Thoracic aorta (tissue), 2 donors: ENCODE results near the gene TCF20. TPM values are rescaled to one million over a fixed set of nuclear protein-coding genes. Genes with fewer than 3 reads are reported as not detected.

Source experiments
- ATAC-seq: fragments of 150-250 bp; one replicate; pipeline ENCODE4 v1.8.0; 2017; ENCODE audit warnings: low read depth; ENCODE audit not compliant: insufficient number of reproducible peaks, low FRiP score
- DNase-seq: peaks from one replicate; pipeline ENCODE4 v3.0.0-alpha.2; 2020; ENCODE audit warnings: low spot score
- H3K27ac ChIP-seq, 2 donors: fragments of 200-600 bp; sonication (generic); 1 replicate in 1 of 2; 2 replicates in 1 of 2; pipeline ENCODE4 v1.5.1; 2016; ENCODE audit warnings: mild to moderate bottlenecking in 2 of 2, moderate library complexity in 2 of 2
- H3K27me3 ChIP-seq: fragments of 200-600 bp; sonication (generic); replicated peaks from 2 replicates; pipeline ENCODE4 v1.6.0; 2016; ENCODE audit warnings: mild to moderate bottlenecking; ENCODE audit not compliant: insufficient read depth
- H3K36me3 ChIP-seq: fragments of 200-600 bp; sonication (generic); one replicate; pipeline ENCODE4 v1.5.1; 2016
- H3K4me1 ChIP-seq, 2 donors: fragments of 200-600 bp; sonication (generic); 1 replicate in 1 of 2; 2 replicates in 1 of 2; pipeline versions ENCODE4 v1.5.1 to v1.6.0; 2016; ENCODE audit warnings: low read depth in 2 of 2, mild to moderate bottlenecking in 1 of 2; ENCODE audit not compliant: control insufficient read depth in 1 of 2
- H3K4me3 ChIP-seq: fragments of 200-600 bp; sonication (generic); 2 replicates; pipeline ENCODE4 v1.5.1; 2016; ENCODE audit warnings: mild to moderate bottlenecking
- H3K9me3 ChIP-seq: fragments of 200-600 bp; sonication (generic); 2 replicates; pipeline ENCODE4 v1.5.1; 2016
- total RNA-seq, 2 donors: library from RNA; depleted of rRNA; stranded (reverse); fragments of >200 nt; gene quantifications; one replicate each; pipeline versions ENCODE4 v1.1.0 to v1.2.3, GENCODE V29; 2016
- TF ChIP-seq, protein P1 (sequence below): fragments of 200-600 bp; sonication (generic); IDR thresholded peaks from one replicate; pipeline ENCODE4 v1.5.1; 2019; ENCODE audit warnings: antibody characterized with exemption

Gene TCF20
- total RNA-seq, 2 donors from 2014 or later: 25.7 to 30.3 TPM

DNA sequence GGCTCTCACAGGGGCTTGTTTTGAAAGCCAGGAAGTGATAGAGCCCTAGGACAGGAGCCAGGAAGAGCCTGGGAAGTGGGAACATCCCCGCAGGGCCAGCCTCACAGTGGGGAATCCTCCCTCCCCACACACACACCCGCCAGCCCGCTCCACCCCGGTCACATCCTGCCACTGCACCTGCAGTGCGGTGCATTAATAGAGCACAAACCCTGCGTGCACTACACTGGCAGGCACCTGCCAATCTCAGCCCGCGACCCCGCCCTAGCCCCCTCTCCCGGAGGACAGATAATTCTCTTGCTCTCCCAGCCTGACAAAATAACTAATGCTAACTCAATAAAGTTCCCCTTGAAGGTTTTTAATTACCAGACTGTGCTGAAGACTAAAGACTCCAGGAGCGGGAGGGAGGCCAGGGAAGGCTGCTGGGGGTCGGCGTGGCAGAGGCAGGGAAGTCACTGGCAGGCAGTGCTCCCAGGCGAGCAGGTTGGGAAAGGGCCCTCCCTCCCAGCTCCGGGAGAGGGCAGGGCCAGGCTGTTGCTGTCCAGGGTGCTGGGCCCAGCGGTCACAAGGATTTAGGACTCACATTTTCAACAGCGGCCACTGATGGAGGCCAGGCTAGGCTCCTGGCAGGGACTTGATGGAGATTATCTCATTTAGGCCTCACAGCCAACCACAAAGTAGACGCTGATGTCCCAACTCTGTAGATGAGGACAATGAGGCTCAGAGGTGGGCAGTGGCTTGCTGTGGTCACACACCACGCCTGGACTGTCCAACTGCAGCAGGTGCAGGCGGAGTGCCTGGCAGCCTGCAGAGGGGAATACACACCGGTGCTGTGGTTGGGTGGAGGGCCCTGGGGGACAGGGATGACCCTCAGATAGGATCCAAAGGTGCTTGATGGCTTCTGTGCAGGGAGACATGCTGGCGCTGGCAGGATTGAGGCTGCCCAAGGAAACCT is 23.9 kb upstream of the TCF20 start:
- H3K27ac ChIP-seq: no peak overlapping the region
- no peak overlapping the region for H3K4me3 ChIP-seq
- H3K9me3 ChIP-seq: no peaks in the 10 kb centered on the region
- peaks cover 0 to 7% of the 10 kb centered on the region in 2 donors for H3K4me1 ChIP-seq
- no peaks in the 10 kb centered on the region for H3K36me3 ChIP-seq
- ATAC-seq: no peak
- DNase-seq: no peak
- no peaks in the 10 kb centered on the region for H3K27me3 ChIP-seq
- TF ChIP-seq, protein P1, sequence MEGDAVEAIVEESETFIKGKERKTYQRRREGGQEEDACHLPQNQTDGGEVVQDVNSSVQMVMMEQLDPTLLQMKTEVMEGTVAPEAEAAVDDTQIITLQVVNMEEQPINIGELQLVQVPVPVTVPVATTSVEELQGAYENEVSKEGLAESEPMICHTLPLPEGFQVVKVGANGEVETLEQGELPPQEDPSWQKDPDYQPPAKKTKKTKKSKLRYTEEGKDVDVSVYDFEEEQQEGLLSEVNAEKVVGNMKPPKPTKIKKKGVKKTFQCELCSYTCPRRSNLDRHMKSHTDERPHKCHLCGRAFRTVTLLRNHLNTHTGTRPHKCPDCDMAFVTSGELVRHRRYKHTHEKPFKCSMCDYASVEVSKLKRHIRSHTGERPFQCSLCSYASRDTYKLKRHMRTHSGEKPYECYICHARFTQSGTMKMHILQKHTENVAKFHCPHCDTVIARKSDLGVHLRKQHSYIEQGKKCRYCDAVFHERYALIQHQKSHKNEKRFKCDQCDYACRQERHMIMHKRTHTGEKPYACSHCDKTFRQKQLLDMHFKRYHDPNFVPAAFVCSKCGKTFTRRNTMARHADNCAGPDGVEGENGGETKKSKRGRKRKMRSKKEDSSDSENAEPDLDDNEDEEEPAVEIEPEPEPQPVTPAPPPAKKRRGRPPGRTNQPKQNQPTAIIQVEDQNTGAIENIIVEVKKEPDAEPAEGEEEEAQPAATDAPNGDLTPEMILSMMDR: no peak

DNA sequence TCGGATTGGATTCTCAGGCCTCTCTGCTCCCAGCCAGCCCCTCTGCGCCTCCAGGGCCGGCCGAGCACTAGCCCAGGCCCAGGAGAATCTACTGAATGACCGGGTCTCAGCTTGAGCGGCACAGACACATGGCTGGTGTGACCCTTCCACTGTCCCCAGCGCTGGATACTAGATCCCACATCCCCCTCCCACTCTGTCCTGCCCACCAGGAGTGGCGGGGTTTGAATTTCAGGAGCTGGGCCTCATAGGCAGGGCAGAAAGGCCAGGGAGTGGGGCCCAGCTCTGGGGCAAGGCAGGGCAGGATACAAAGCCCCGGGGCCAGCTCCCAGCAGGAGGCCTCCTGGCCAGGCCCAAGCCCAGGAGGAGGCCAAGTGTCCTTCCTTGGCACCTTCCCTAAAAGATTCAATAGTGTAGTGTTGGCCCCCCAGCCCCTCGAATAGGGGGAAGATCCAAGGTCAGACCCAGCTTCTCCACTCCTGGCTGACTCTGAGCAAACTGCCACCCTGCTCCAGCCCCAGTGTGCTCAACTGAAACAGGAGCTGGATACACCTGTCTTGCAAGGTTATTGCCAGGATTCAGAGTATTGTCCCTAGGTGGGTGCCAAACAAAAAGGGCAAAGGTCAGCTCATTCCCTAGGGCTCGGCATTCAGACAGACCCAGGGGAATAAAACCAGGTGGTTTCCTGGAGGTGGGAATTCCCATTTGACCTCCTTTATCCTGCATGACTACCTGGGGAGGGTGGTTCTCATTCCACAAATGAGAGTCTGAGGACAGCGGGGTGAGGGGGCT is 22.5 kb upstream of the TCF20 start:
- H3K4me3 ChIP-seq: no peak overlapping the region
- no peak overlapping the region for H3K27ac ChIP-seq
- peaks cover 0 to 7% of the 10 kb centered on the region in 2 donors for H3K4me1 ChIP-seq
- H3K27me3 ChIP-seq: no peaks in the 10 kb centered on the region
- H3K36me3 ChIP-seq: no peaks in the 10 kb centered on the region
- DNase-seq (no peak), ATAC-seq (no peak)
- no peaks in the 10 kb centered on the region for H3K9me3 ChIP-seq
- TF ChIP-seq, protein P1: no peak

DNA sequence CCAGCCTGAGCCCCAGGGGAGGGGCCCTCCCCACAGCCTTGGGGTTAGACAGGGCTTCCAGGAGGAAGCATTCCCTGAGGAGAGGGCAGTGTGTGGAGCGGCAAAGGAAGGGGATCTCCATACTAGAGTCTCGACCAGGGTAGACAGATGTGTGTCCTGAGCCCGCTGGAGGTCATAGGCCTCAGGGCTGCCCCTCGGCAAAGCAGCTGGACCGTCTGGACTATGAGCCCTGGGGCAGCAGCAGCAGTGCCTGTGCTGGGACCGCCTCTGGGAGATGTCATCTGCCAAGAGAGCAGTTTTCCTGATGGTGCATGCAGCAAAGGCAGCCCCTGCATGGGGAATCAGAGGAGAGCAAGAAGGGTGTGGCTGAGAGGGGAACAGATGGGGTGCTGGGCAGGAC is 20.8 kb upstream of the TCF20 start:
- ATAC-seq (no peak), DNase-seq (no peak)
- TF ChIP-seq, protein P1: no peak
- peaks cover 0 to 2% of the 10 kb centered on the region in 2 donors for H3K4me1 ChIP-seq
- H3K4me3 ChIP-seq: no peak overlapping the region
- no peaks in the 10 kb centered on the region for H3K27me3 ChIP-seq
- no peaks in the 10 kb centered on the region for H3K9me3 ChIP-seq
- no peaks in the 10 kb centered on the region for H3K36me3 ChIP-seq
- no peak overlapping the region for H3K27ac ChIP-seq

DNA sequence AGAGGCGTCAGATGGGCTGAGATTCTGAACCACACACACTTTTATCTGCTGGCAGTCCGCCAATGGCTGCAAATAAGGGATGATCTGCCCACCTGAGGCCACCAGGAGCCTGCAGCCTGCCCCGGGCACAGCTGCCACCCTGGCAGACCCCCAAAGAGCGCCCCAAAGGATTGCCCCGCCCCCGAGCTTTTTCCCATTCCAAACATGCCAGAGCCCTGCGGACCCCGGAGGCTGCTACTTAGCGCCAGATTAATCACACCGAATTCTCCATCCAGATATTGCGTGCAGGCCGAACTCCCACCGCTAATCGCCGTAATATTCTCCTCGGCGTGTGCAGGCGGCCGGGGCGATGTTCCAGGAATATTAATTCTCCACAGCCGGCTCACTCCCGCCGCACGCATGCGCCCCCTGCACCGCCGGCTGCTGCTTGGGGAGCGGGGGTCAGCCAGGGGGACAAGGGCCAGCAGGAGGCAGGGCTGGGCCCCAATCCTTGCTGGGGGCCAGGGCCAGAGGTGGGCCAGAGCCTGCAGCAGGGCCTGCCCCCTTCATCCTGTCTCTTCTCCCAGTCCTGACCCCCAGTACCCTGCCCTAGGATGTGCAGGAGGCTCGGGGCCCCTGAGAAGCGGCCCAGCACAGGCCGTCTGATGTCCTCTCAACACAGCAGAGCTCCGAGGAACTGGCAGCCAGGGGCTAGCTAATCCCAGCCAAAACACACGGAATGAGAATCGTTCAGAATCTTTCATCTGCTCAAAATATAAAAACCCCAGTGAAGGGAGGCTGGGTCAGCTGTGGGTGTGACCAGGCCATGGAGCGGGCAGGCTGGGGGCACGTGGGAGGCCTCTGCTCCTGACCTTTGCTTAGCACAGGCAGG is 19.5 kb upstream of the TCF20 start:
- Histone ChIP-seq H3K4me3 (no peak overlapping the region), H3K27me3 (no peaks in the 10 kb centered on the region), H3K9me3 (no peaks in the 10 kb centered on the region), H3K36me3 (no peaks in the 10 kb centered on the region), H3K4me1 (no peaks in the 10 kb centered on the region), H3K27ac (no peak overlapping the region)
- no peak for DNase-seq
- TF ChIP-seq, protein P1: no peak
- ATAC-seq: no peak
